Gastrocnemius medialis (tissue), 4 donors: Measurements from ENCODE around the gene CYS1. TPM values are rescaled to one million over a fixed set of nuclear protein-coding genes. Genes with fewer than 3 reads are reported as not detected.
A peak's percentile ranks its signal among the peaks of the same experiment; 100 is the strongest.
"Not testable (repeated sequence)": the region's sequence is repeated elsewhere in the genome, so short reads cannot be mapped to it uniquely, and the experiment has no call there.

Source experiments
- ATAC-seq, 2 donors: fragments of 150-250 bp; one replicate each; pipeline ENCODE4 v1.9.1; 2016
- DNase-seq, 2 donors: peaks; one replicate each; pipeline ENCODE4 v3.0.0-alpha.2; 2019
- H3K27ac ChIP-seq, 4 donors: fragments of 200-600 bp; sonication (generic); 1 replicate in 1 of 4; 2 replicates in 3 of 4; pipeline ENCODE4 v1.5.1; 2016 to 2018; ENCODE audit warnings: mild to moderate bottlenecking in 2 of 4, moderate library complexity in 1 of 4
- H3K27me3 ChIP-seq, 3 donors: fragments of 200-600 bp; sonication (generic) in 2 of 3; 1 replicate in 1 of 3; 2 replicates in 2 of 3; pipeline versions ENCODE4 v1.5.1 to v1.6.0; 2016 to 2019; ENCODE audit warnings: mild to moderate bottlenecking in 1 of 3, moderate library complexity in 1 of 3
- H3K36me3 ChIP-seq, 2 donors: fragments of 200-600 bp; sonication (generic) in 1 of 2; one replicate each; pipeline ENCODE4 v1.5.1; 2017 to 2018
- H3K4me1 ChIP-seq, 2 donors: fragments of 200-600 bp; sonication (generic) in 1 of 2; one replicate each; pipeline ENCODE4 v1.5.1; 2016 to 2017; ENCODE audit warnings: mild to moderate bottlenecking in 2 of 2
- H3K4me3 ChIP-seq, 4 donors: fragments of 200-600 bp; sonication (generic) in 3 of 4; 1 replicate in 1 of 4; 2 replicates in 3 of 4; pipeline ENCODE4 v1.5.1; 2016 to 2019; ENCODE audit warnings: mild to moderate bottlenecking in 2 of 4
- H3K9me3 ChIP-seq, 3 donors: fragments of 200-600 bp; sonication (generic) in 2 of 3; 1 replicate in 1 of 3; 2 replicates in 2 of 3; pipeline ENCODE4 v1.5.1; 2016 to 2019
- POLR2A ChIP-seq, 2 donors: fragments of 450-650 bp; IDR thresholded peaks; one replicate each; pipeline ENCODE4 v1.6.1; 2017; ENCODE audit warnings: antibody characterized with exemption in 2 of 2, mild to moderate bottlenecking in 2 of 2, moderate library complexity in 2 of 2
- in situ Hi-C, 4 donors: fragments of 200-750 bp; cut with MboI; loops; one replicate each; pipeline versions ENCODE4 v1.15.0 to v1.8.0; 2017; ENCODE audit warnings: low sequenced_read_pairs in 4 of 4
- intact Hi-C: fragments of 100-400 bp; cut with DNase I; formaldehyde crosslinking; loops from one replicate; pipeline ENCODE4 v1.15.1; 2023; ENCODE audit warnings: low total_unique reads
- total RNA-seq, 4 donors: library from RNA; depleted of rRNA; stranded (reverse); fragments of >200 nt; gene quantifications; one replicate each; pipeline versions ENCODE4 v1.1.0 to v1.2.3, GENCODE V29; 2016
- TF ChIP-seq, protein P1 (sequence below), 5 experiments: fragments of 450-650 bp in 3 of 5; fragments of 200-600 bp in 2 of 5; sonication (generic) in 2 of 5; IDR thresholded peaks in 4 of 5; conservative IDR thresholded peaks in 1 of 5; 1 replicate in 4 of 5; 2 replicates in 1 of 5; pipeline ENCODE4 v1.5.1; 2016 to 2019; ENCODE audit warnings: antibody characterized with exemption in 5 of 5, mild to moderate bottlenecking in 3 of 5, moderate library complexity in 3 of 5

The CYS1 gene
- total RNA-seq, 4 donors from 2014 or later: 0.10 to 0.42 (median 0.18) TPM; not detected in 1

DNA sequence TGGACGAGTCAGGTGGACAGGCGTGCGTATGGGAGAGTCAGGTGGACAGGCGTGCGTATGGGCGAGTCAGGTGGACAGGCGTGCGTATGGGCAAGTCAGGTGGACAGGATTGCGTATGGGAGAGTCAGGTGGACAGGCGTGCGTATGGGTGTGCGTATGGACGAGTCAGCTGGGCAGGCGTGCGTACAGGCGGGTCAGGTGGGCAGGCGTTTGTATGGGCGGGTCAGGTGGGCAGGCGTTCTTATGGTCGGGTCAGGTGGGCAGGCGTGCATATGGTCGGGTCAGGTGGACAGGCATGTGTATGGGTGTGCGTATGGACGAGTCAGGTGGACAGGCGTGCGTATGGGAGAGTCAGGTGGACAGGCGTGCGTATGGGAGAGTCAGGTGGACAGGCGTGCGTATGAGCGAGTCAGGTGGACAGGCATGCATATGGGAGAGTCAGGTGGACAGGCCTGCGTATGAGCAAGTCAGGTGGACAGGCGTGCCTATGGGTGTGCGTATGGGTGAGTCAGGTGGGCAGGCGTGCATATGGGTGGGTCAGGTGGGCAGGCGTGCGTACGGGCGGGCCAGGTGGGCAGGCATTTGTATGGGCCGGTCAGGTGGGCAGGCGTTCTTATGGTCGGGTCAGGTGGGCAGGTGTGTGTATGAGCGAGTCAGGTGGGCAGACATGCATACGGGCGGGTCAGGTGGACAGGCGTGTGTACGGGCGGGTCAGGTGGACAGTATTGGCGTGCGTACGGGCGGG, 69.2 kb downstream of the CYS1 start:
- H3K36me3 ChIP-seq, H3K4me3 ChIP-seq, ATAC-seq, in situ Hi-C loops, H3K27me3 ChIP-seq, H3K9me3 ChIP-seq, DNase-seq: not testable (repeated sequence)
- peak overlapping the region in 1 of 4 donors; percentile 74 for H3K27ac ChIP-seq
- peaks cover 27 to 38% of the 10 kb centered on the region in 2 donors for H3K4me1 ChIP-seq
- intact Hi-C loops: loop anchor here (1.0 kb wide), 1 partner anchor 25 kb away; no protein-coding TSS in a partner anchor

DNA sequence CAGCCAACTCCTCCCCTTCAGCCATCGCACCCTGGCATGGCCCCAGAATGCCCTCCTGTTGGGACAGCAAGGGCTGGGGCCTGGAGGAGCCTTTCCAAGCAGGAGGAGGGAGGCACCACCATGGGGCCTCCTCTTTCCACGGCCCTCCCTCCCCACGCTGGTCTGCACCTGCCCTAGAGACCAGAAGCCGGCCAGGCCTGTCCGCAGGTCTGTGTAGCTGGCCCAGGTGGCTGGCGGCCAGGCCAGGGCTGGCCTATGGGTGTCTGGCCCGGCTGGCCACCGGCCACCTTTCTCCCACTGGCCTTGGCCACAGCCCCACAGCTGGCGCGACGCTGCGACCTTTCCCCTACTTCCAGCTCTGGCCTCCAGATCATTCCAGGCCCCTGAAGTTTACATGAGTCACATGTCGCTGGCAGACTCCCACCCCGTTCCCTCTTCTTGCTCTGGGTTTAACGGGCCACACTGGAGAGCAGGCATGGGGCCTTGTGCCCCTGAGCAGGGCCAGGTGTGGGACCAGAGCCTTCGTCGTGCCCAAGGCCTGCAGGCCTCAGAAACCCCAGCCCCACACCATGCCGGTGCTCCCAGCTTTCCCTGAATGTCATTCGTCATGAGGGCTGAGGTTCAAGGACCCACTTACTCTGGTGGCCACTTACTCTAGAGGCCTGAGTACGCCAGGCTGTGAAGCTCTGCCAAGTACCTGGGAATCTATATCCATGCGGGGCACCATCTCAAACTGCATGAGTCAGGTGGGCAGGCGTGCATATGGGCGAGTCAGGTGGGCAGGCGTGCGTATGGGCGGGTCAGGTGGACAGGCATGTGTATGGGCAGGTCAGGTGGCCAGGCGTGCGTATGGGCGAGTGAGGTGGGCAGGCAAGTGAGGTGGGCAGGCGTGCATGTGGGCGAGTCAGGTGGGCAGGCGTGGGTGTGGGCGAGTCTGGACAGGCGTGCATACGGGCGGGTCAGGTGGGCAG, 70.1 kb downstream of the CYS1 start:
- Histone ChIP-seq H3K27ac (peak overlapping the region; percentile 57 to 74 (median 60)), H3K4me3 (no peak overlapping the region), H3K36me3 (no peaks in the 10 kb centered on the region), H3K9me3 (no peaks in the 10 kb centered on the region), H3K4me1 (peaks cover 27 to 38% of the 10 kb centered on the region in 2 donors), H3K27me3 (no peaks in the 10 kb centered on the region)
- no peak for TF ChIP-seq POLR2A (IDR thresholded peaks at IDR 0.05)
- TF ChIP-seq, protein P1, sequence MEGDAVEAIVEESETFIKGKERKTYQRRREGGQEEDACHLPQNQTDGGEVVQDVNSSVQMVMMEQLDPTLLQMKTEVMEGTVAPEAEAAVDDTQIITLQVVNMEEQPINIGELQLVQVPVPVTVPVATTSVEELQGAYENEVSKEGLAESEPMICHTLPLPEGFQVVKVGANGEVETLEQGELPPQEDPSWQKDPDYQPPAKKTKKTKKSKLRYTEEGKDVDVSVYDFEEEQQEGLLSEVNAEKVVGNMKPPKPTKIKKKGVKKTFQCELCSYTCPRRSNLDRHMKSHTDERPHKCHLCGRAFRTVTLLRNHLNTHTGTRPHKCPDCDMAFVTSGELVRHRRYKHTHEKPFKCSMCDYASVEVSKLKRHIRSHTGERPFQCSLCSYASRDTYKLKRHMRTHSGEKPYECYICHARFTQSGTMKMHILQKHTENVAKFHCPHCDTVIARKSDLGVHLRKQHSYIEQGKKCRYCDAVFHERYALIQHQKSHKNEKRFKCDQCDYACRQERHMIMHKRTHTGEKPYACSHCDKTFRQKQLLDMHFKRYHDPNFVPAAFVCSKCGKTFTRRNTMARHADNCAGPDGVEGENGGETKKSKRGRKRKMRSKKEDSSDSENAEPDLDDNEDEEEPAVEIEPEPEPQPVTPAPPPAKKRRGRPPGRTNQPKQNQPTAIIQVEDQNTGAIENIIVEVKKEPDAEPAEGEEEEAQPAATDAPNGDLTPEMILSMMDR (IDR thresholded peaks at IDR 0.05 in 4 of 5, conservative IDR thresholded peaks at IDR 0.05 in 1 of 5): no peak
- in situ Hi-C loops: no loop called here
- intact Hi-C loops: loop anchor here (1.0 kb wide), 1 partner anchor 26 kb away; no protein-coding TSS in a partner anchor
- peak; percentile 51 to 80 for ATAC-seq
- DNase-seq: peak; percentile 26 to 79

DNA sequence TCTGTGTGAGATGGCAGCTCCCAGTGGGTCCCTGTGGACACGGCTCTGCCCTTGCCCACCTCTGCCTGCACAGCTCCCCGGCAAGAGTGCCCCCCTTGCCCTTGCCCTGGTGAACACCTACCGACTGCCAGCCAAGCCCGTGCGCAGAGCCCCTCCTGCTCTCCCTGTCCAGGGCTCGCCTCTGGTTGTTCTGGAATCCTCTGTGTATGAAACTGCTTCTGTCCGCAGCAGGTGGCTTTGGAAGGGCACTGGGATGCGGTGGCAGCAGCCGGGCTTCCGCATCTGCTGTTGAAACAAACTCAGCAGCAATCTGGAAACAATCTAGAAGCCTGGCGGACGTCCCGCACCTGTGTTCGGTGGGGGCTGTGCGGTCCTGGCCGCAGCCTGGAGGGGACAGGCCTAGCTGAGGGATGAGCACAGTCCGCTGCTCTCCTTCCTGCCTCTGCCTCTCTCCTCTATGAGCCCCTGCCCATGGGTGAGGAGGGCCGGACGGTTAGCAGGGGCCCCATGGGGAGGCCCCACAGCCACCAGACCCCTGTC, 70.9 kb downstream of the CYS1 start:
- intact Hi-C loops (no loop called here), in situ Hi-C loops (no loop called here)
- Histone ChIP-seq H3K4me3 (no peak overlapping the region), H3K9me3 (no peaks in the 10 kb centered on the region), H3K27ac (peak overlapping the region; percentile 57 to 74 (median 60)), H3K36me3 (no peaks in the 10 kb centered on the region), H3K27me3 (no peaks in the 10 kb centered on the region), H3K4me1 (peaks cover 27 to 38% of the 10 kb centered on the region in 2 donors)
- ATAC-seq: peak in 1 of 2 donors; percentile 38
- DNase-seq: peak in 1 of 2 donors; percentile 20
- TF ChIP-seq POLR2A (IDR thresholded peaks at IDR 0.05): no peak
- TF ChIP-seq, protein P1 (IDR thresholded peaks at IDR 0.05 in 4 of 5, conservative IDR thresholded peaks at IDR 0.05 in 1 of 5): no peak

DNA sequence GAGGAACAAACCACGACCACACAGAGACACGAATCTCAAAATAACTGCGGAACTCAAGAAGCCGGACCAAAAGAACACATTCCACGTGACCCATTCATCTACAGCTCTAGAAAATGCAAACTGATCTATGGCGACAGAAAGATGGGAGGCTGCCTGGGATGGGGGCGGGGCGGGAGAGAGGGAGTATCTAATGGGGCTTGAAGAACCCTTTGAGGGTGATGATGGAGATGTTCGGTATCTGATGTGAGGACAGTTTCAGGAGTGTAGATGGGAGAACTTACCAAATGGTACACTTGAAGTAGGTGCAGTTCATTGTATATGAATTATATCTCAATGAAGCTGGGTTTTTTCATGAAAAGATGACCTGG, 71.4 kb downstream of the CYS1 start:
- H3K27ac ChIP-seq: peak overlapping the region; percentile 2 to 74 (median 51)
- DNase-seq (no peak), ATAC-seq (no peak)
- in situ Hi-C loops (no loop called here), intact Hi-C loops (no loop called here)
- no peaks in the 10 kb centered on the region for H3K27me3 ChIP-seq
- TF ChIP-seq, protein P1 (IDR thresholded peaks at IDR 0.05 in 4 of 5, conservative IDR thresholded peaks at IDR 0.05 in 1 of 5): no peak
- no peak for TF ChIP-seq POLR2A (IDR thresholded peaks at IDR 0.05)
- H3K4me3 ChIP-seq: no peak overlapping the region
- no peaks in the 10 kb centered on the region for H3K9me3 ChIP-seq
- H3K36me3 ChIP-seq: no peaks in the 10 kb centered on the region
- peaks cover 27 to 38% of the 10 kb centered on the region in 2 donors for H3K4me1 ChIP-seq
